Common myeloid progenitor, CD34-positive (primary cell): ENCODE measurements around the gene SEC14L6.

Experiments used
- CTCF ChIA-PET: fragments of 350-600 bp; sonication (Branson Sonifier 250); formaldehyde crosslinking; loops from one replicate; lab custom pipeline; 2021; ENCODE audit warnings: antibody characterized with exemption; lab: Charles Lee
- POLR2A ChIA-PET: fragments of 350-600 bp; sonication (Branson Sonifier 250); formaldehyde crosslinking; loops from one replicate; lab custom pipeline; 2021; ENCODE audit warnings: antibody characterized with exemption; lab: Charles Lee
- DNase-seq, 3 donors: peaks; one replicate each; pipeline versions ENCODE4 v3.0.0 to v3.0.0-alpha.2; 2013
- H3K27ac ChIP-seq, 2 experiments: 1 replicate in 1 of 2; 2 replicates in 1 of 2; pipeline ENCODE4 v1.7.0; 2013; ENCODE audit warnings: inconsistent platforms in 2 of 2, low read length in 2 of 2, mild to moderate bottlenecking in 2 of 2, low read depth in 1 of 2, moderate library complexity in 1 of 2; ENCODE audit not compliant: severe bottlenecking in 2 of 2, insufficient read depth in 1 of 2, poor library complexity in 1 of 2
- H3K27me3 ChIP-seq, 5 experiments: replicated peaks in 2 of 5; 1 replicate in 3 of 5; 2 replicates in 2 of 5; pipeline versions ENCODE4 v1.6.1 to v1.7.0; 2013; ENCODE audit warnings: low read length in 4 of 5, mild to moderate bottlenecking in 2 of 5, moderate library complexity in 2 of 5, inconsistent platforms in 1 of 5; ENCODE audit not compliant: insufficient read depth in 5 of 5, control insufficient read depth in 4 of 5
- H3K36me3 ChIP-seq, 4 experiments: 1 replicate in 2 of 4; 2 replicates in 2 of 4; pipeline versions ENCODE4 v1.6.1 to v1.7.0; 2013; ENCODE audit warnings: low read length in 3 of 4, control low read depth in 1 of 4, mild to moderate bottlenecking in 1 of 4; ENCODE audit not compliant: control insufficient read depth in 4 of 4, insufficient read depth in 4 of 4
- H3K4me1 ChIP-seq, 4 experiments: 1 replicate in 3 of 4; 2 replicates in 1 of 4; pipeline versions ENCODE4 v1.6.1 to v1.7.1; 2013; ENCODE audit warnings: low read length in 3 of 4, mild to moderate bottlenecking in 3 of 4, control low read depth in 1 of 4, inconsistent platforms in 1 of 4, moderate library complexity in 1 of 4; ENCODE audit not compliant: control insufficient read depth in 4 of 4, insufficient read depth in 4 of 4; ENCODE audit errors: control extremely low read depth in 1 of 4
- H3K4me3 ChIP-seq, 7 experiments: 1 replicate in 4 of 7; 2 replicates in 3 of 7; pipeline versions ENCODE4 v1.5.1 to v1.7.0; 2013; ENCODE audit warnings: mild to moderate bottlenecking in 7 of 7, low read length in 6 of 7, moderate library complexity in 6 of 7, inconsistent platforms in 2 of 7, low read depth in 2 of 7, control low read depth in 1 of 7; ENCODE audit not compliant: insufficient read depth in 4 of 7, control insufficient read depth in 1 of 7; ENCODE audit errors: extremely low read depth in 1 of 7
- H3K9me3 ChIP-seq, 5 experiments: 1 replicate in 4 of 5; 2 replicates in 1 of 5; pipeline versions ENCODE4 v1.6.1 to v1.7.1; 2013; ENCODE audit warnings: low read length in 4 of 5, mild to moderate bottlenecking in 2 of 5, inconsistent platforms in 1 of 5, low read depth in 1 of 5, moderate library complexity in 1 of 5; ENCODE audit not compliant: control insufficient read depth in 4 of 5, insufficient read depth in 2 of 5; ENCODE audit errors: control extremely low read depth in 1 of 5
- WGBS: methylation state at CpG from one replicate; pipeline ENCODE4 v1.1.5; 2013; ENCODE audit not compliant: insufficient coverage; 5-methylcytosine and 5-hydroxymethylcytosine counted together

SEC14L6 gene

DNA sequence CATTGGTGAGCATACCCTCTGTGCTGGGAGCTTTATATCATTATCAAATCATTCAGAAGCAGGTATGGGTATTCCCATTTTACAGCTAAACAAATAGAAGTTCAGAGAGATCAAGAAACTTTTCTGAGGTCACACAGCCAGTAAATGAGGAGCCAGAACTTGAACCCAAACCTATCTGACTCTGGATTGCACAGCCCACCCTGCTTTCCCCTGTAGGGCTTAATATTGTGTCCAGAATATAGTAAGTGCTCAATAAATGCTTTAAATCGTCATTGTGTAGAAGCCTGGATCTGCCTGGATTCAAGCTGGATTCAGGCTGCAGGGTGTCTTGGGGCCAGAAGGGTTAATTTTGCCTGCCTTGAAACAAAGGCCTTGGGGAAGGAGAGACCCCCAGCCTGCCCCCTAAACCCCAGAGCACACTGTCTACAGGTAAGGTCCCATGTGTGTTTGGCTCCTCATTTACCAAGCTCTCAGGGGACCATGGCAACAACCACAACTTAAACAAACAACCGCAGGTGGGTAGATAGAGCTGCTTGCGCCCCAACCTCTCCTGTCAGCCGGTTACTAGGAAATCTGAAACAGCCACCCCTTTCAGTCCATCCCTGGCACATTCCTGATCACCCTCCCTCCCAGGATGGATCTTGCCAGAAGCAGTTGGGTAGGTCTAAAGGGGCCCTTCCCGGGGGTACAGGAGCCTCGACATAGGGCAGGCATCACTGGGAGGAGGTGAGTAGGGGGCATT, 71.7 kb downstream of the SEC14L6 start:
- H3K9me3 ChIP-seq, result no peaks in the 10 kb centered on the region
- H3K27me3 ChIP-seq, result peaks cover 0 to 16% (median 1%) of the 10 kb centered on the region in 5 experiments
- H3K4me1 ChIP-seq, result no peaks in the 10 kb centered on the region
- no peaks in the 10 kb centered on the region for H3K36me3 ChIP-seq
- no peak overlapping the region for H3K4me3 ChIP-seq
- no peak overlapping the region for H3K27ac ChIP-seq
- ChIA-PET CTCF (interaction anchor here (1.2 to 1.9 kb wide), 4 partner anchors 10 to 280 kb away, joined by 3 to 5 read pairs (median 4); no protein-coding TSS in a partner anchor), POLR2A (interaction anchor here (0.6 kb wide), 1 partner anchor 23 kb away, joined by 3 read pairs; no protein-coding TSS in a partner anchor)
- DNase-seq, result peak in 2 of 3 donors; percentile 30 to 43
- WGBS, result 80% methylated on average over 3 of the region's 6 CpGs

DNA sequence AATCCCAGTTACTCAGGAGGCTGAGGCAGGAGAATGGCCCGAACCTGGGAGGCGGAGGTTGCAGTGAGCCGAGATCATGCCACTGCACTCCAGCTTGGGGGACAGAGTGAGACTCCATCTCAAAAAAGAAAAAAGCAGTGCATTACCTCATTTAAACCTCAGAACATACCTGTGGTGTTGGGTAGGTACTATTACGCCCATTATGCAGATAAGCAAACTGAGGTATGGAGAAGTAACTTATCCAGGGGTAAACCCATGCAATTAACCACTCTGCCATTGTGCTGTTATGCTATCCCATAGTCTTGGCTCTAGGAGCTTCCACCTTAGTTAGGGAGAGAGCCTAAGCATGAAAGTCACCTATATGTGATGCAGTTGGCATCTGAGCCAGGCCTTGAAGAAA, 72.4 kb downstream of the SEC14L6 start:
- no peak overlapping the region for H3K4me3 ChIP-seq
- H3K9me3 ChIP-seq, result no peaks in the 10 kb centered on the region
- H3K27me3 ChIP-seq, result peaks cover 0 to 16% (median 1%) of the 10 kb centered on the region in 5 experiments
- 100% methylated on average over 1 of the region's 4 CpGs for WGBS
- CTCF ChIA-PET, result interaction anchor here (1.4 to 1.9 kb wide), 2 partner anchors 10 to 281 kb away, joined by 3 to 5 read pairs; no protein-coding TSS in a partner anchor
- no peaks in the 10 kb centered on the region for H3K4me1 ChIP-seq
- no peak for DNase-seq
- no peak overlapping the region for H3K27ac ChIP-seq
- H3K36me3 ChIP-seq, result no peaks in the 10 kb centered on the region
- POLR2A ChIA-PET, result no interaction called here

GRCh38 chr22:30472994-30473720, 73.4 kb downstream of the SEC14L6 start:
- H3K27me3 ChIP-seq, result peaks cover 0 to 16% (median 1%) of the 10 kb centered on the region in 5 experiments
- H3K27ac ChIP-seq, result no peak overlapping the region
- CTCF ChIA-PET, result interaction anchor here (1.4 to 1.7 kb wide), 2 partner anchors 28 to 50 kb away, joined by 3 to 6 read pairs; no protein-coding TSS in a partner anchor
- H3K36me3 ChIP-seq, result no peaks in the 10 kb centered on the region
- 63% methylated on average over 1 of the region's 4 CpGs for WGBS
- POLR2A ChIA-PET, result no interaction called here
- DNase-seq, result no peak
- H3K4me3 ChIP-seq, result no peak overlapping the region
- H3K4me1 ChIP-seq, result no peaks in the 10 kb centered on the region
- no peaks in the 10 kb centered on the region for H3K9me3 ChIP-seq
